Muscle of arm (tissue), 12 donors: ENCODE data around the gene ZCCHC12. TPM values are rescaled to one million over a fixed set of nuclear protein-coding genes. Genes with fewer than 3 reads are reported as not detected.

Experiments used
- DNase-seq: peaks from one replicate; pipeline ENCODE4 v3.0.0-alpha.2; 2013
- polyA plus RNA-seq, 12 donors: library from polyadenylated mRNA; unstranded; fragments of 120-200 nt; gene quantifications; one replicate each; pipeline ENCODE4 v1.2.1, GENCODE V29; 2013; ENCODE audit not compliant: insufficient read length in 12 of 12

Gene ZCCHC12
- polyA plus RNA-seq, 12 donors: 0.17 to 1.6 (median 0.39) TPM; not detected in 2

GRCh38 chrX:118865231-118865630, 41.6 kb downstream of the ZCCHC12 start:
- no peak for DNase-seq

GRCh38 chrX:118867251-118867650, 43.6 kb downstream of the ZCCHC12 start:
- no peak for DNase-seq

GRCh38 chrX:118872102-118872566, 48.5 kb downstream of the ZCCHC12 start:
- peak; percentile 6 for DNase-seq

Other genes starting within 250 kb of the ZCCHC12 start
- 10 to 100 TPM in 11 of 12 donors, not detected in 1; 25.9 to 39.0 (median 32.9) TPM for gene IL13RA1, start 96.2 kb upstream of the ZCCHC12 start, polyA plus RNA-seq
- gene LONRF3, start 150.8 kb downstream of the ZCCHC12 start, polyA plus RNA-seq: 1 to 10 TPM in 9 of 12 donors, under 1 TPM in 1, not detected in 2; 0.98 to 3.5 (median 2.1) TPM
- gene CT47C1, start 249.2 kb downstream of the ZCCHC12 start, polyA plus RNA-seq: not detected